ENCODE results near the gene MYO1G.

The MYO1G gene

GRCh38 chr7:44969701-44970522, 8.9 kb downstream of the MYO1G start:
- Mint-ChIP-seq H3K4me1 (peaks cover 30% of the 10 kb centered on the region), H3K27ac (no peak overlapping the region)

GRCh38 chr7:44969049-44969700, 9.6 kb downstream of the MYO1G start:
- Mint-ChIP-seq H3K4me3 (no peak overlapping the region), H3K36me3 (ENCODE audit: low read depth) (peaks cover 76% of the 10 kb centered on the region), H3K27me3 (no peaks in the 10 kb centered on the region), H3K4me1 (peaks cover 24% of the 10 kb centered on the region), H3K9me3 (no peaks in the 10 kb centered on the region), H3K27ac (no peak overlapping the region)
- DNase-seq (no peak), ATAC-seq (no peak)

More at GRCh38 chr7:44969701-44970522, 8.9 kb downstream of the MYO1G start:
- peaks cover 75% of the 10 kb centered on the region for H3K36me3 Mint-ChIP-seq (ENCODE audit: low read depth)
- H3K27me3 Mint-ChIP-seq = no peaks in the 10 kb centered on the region
- no peak for ATAC-seq
- DNase-seq = no peak
- H3K9me3 Mint-ChIP-seq = no peaks in the 10 kb centered on the region
- no peak overlapping the region for H3K4me3 Mint-ChIP-seq

GRCh38 chr7:44967571-44968446, 11.0 kb downstream of the MYO1G start:
- peaks cover 17% of the 10 kb centered on the region for H3K4me1 Mint-ChIP-seq
- no peak for ATAC-seq
- H3K4me3 Mint-ChIP-seq = peak overlapping the region; percentile 34
- H3K27me3 Mint-ChIP-seq = no peaks in the 10 kb centered on the region
- peak overlapping the region; percentile 81 for H3K27ac Mint-ChIP-seq
- H3K36me3 Mint-ChIP-seq (ENCODE audit: low read depth) = peaks cover 72% of the 10 kb centered on the region
- no peaks in the 10 kb centered on the region for H3K9me3 Mint-ChIP-seq
- DNase-seq = peak; percentile 3

- H3K4me1 Mint-ChIP-seq = peaks cover 12% of the 10 kb centered on the region
- H3K36me3 Mint-ChIP-seq (ENCODE audit: low read depth) = peaks cover 64% of the 10 kb centered on the region
- H3K9me3 Mint-ChIP-seq = no peaks in the 10 kb centered on the region
- ATAC-seq (no peak), DNase-seq (no peak)
- H3K27ac Mint-ChIP-seq = no peak overlapping the region
- H3K4me3 Mint-ChIP-seq = no peak overlapping the region
- H3K27me3 Mint-ChIP-seq = no peaks in the 10 kb centered on the region
Observed at GRCh38 chr7:44966731-44967538, 11.9 kb downstream of the MYO1G start.

DNA sequence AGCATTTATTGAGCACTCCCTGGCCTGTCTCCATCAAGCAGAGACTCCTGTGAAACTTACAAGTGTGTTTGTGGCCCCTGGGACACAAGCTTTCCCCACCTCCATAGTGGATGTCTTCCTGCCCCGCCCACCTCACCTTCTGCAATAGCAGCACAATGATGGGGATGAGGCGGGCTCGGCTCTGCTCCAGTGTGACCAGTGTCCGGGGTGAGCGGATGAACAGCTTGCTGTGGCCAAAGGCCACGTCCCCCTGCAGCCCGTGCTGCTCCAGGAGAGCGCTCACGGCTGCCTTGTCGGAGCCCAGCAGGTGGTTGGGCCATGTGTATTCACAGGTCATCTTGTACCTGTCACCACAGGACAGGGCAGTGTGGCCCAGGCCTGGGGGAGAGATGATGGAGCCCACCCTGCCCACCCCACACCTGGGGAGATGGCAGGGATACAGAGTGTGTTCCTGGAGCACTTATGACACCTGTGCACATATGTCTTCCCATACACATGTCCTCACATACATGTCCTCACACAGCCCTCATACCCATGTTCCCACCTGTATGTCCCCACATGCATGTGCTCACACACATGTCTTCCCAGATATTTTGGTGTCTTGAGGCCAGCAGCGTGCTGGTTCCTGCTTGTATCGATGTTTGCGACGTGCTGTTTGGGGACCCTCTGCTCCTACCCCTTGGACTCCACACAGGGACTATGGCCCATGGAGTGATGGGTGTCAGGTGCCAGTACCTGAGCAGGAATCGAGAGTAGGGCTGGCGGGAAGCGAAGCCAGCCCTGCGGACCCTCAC, 12.7 kb downstream of the MYO1G start:
- ATAC-seq (no peak), DNase-seq (peak; percentile 13)
- Mint-ChIP-seq H3K9me3 (no peaks in the 10 kb centered on the region), H3K27me3 (no peaks in the 10 kb centered on the region), H3K4me3 (no peak overlapping the region), H3K4me1 (peaks cover 10% of the 10 kb centered on the region), H3K27ac (no peak overlapping the region), H3K36me3 (ENCODE audit: low read depth) (peaks cover 57% of the 10 kb centered on the region)

- Mint-ChIP-seq H3K27me3 (no peaks in the 10 kb centered on the region), H3K36me3 (ENCODE audit: low read depth) (peaks cover 54% of the 10 kb centered on the region), H3K9me3 (no peaks in the 10 kb centered on the region), H3K27ac (peak overlapping the region; percentile 60), H3K4me1 (peaks cover 12% of the 10 kb centered on the region), H3K4me3 (no peak overlapping the region)
- ATAC-seq (no peak), DNase-seq (no peak)
Observed at GRCh38 chr7:44965441-44965903, 13.3 kb downstream of the MYO1G start.

DNA sequence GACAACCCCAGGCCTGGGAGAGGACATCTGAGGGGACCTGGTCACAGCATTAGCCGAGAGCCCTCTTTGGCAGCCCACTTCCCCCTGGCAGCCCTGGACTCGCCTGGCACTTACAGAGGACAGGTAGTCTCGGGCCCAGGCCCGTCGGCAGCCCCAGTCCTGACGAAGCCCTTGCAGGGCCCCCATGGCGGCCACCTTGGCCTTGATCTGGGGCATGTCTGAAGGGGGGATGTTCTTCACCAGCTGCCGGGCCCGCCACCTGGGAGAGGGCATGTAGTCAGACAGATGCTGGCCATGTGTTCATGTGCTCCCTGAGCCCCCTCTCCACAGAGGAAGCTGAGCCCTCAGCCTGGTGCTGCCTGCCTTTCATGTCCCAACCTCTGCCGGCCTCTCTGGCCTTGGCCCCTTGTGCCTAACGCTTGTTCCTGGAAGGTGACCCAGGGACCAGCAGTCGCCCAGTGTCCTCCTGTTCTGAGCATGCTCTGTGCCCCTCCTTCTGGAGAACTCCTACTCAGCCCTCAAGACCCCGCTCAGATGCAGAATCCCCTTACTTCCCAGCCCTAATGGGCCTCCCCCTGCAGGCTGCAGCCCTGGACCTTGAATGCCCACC, 13.9 kb downstream of the MYO1G start:
- Mint-ChIP-seq H3K36me3 (ENCODE audit: low read depth) (peaks cover 51% of the 10 kb centered on the region), H3K4me3 (no peak overlapping the region), H3K4me1 (peaks cover 17% of the 10 kb centered on the region), H3K27ac (peak overlapping the region; percentile 60), H3K27me3 (no peaks in the 10 kb centered on the region), H3K9me3 (no peaks in the 10 kb centered on the region)
- DNase-seq (peak; percentile 17), ATAC-seq (no peak)

DNA sequence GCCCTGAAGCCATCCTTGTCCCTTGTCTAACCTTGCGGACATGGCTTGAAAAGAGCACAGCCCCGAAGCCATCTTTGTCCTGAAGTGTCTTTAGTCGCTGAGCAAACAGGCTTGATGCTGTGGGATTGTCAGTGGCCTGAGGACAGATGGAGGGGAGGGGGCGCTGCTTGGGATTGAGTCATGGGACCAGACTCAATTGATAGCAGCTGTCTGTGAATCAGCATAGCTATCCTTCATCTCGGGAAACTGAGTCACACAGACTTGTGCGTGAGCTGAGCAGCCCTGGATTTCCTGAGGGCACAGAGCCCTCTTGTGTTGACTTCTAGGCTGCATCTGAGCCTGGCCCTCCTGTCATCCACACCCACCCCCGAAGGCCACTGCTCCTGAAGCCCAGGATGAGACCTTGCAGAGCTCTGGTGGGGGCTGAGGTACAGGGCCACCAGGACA, 14.4 kb downstream of the MYO1G start:
- H3K9me3 Mint-ChIP-seq = no peaks in the 10 kb centered on the region
- no peak overlapping the region for H3K4me3 Mint-ChIP-seq
- peaks cover 54% of the 10 kb centered on the region for H3K36me3 Mint-ChIP-seq (ENCODE audit: low read depth)
- H3K27me3 Mint-ChIP-seq = no peaks in the 10 kb centered on the region
- H3K4me1 Mint-ChIP-seq = peaks cover 22% of the 10 kb centered on the region
- DNase-seq (peak; percentile 15), ATAC-seq (peak; percentile 4)
- H3K27ac Mint-ChIP-seq = no peak overlapping the region

DNA sequence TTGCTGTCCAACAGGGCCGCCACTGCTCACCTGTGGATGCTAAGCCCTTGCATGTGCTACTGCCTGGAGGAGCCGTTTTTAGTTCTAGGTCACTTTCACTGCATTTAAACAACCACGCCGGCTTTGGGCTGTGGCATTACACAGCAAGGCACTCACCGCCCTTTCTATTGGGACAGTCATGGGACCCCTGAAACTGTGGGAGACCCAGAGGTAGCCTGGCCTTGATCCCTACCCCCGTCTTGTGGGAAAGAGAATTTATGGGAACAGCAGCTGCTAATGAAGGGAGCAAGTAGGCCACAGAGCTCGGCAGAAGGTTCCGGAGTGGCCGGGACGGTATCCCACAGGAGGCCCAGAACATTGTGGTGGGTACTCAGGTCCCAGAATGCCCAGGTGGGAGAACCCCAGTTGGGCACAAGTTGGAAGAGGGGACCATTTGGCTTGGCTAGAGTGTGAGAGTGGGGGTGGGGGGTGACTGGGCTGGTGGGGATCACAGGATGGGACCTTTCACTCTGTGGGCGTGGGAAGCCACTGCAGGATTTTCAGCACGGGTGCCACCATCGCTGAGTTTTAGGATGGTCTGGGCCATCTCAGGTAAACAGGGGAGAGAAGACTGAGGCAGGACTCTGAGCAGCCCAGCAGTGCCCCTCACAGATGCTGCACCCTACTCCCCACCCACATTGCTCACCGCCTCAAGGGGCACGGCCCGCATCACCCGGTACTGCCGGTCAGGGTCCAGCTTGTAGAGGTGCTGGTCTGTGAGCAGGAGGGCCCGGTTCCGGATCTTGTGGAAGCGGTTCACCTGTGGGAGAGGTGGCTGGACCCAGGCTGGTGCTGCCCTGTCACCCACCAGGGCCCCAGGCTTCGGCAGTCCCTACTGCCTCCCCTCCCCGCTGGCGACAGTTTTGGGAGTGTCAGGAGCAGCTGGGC, 15.2 kb downstream of the MYO1G start:
- Mint-ChIP-seq H3K9me3 (no peaks in the 10 kb centered on the region), H3K27ac (peak overlapping the region; percentile 5), H3K36me3 (ENCODE audit: low read depth) (peaks cover 49% of the 10 kb centered on the region), H3K4me1 (peaks cover 28% of the 10 kb centered on the region), H3K4me3 (no peak overlapping the region), H3K27me3 (no peaks in the 10 kb centered on the region)
- DNase-seq (peak; percentile 10), ATAC-seq (no peak)

- H3K9me3 Mint-ChIP-seq = no peaks in the 10 kb centered on the region
- no peak overlapping the region for H3K4me3 Mint-ChIP-seq
- peak; percentile 12 for DNase-seq
- H3K27ac Mint-ChIP-seq = no peak overlapping the region
- peaks cover 24% of the 10 kb centered on the region for H3K4me1 Mint-ChIP-seq
- H3K27me3 Mint-ChIP-seq = no peaks in the 10 kb centered on the region
- no peak for ATAC-seq
- H3K36me3 Mint-ChIP-seq (ENCODE audit: low read depth) = peaks cover 40% of the 10 kb centered on the region
Observed at GRCh38 chr7:44962483-44963251, 16.1 kb downstream of the MYO1G start.

GRCh38 chr7:44961844-44962482, 16.9 kb downstream of the MYO1G start:
- Mint-ChIP-seq H3K9me3 (no peaks in the 10 kb centered on the region), H3K4me1 (peaks cover 24% of the 10 kb centered on the region), H3K36me3 (ENCODE audit: low read depth) (peaks cover 34% of the 10 kb centered on the region), H3K27me3 (no peaks in the 10 kb centered on the region), H3K27ac (no peak overlapping the region), H3K4me3 (no peak overlapping the region)
- DNase-seq (peak; percentile 14), ATAC-seq (no peak)

All from activated naive CD8-positive, alpha-beta T cell treated with anti-CD3 and anti-CD28 coated beads, Interleukin-2, amount 50 U/mL, for 24 hours (primary cell).